Stimulated activated CD4-positive, alpha-beta T cell treated with anti-CD3 and anti-CD28 coated beads, Interleukin-12 subunit alpha, Interleukin-12 subunit beta, amount 100 ng/mL, for 24 hours (primary cell): Measurements from ENCODE around the gene MELK.

ENCODE experiments used
- DNase-seq, 2 experiments: peaks; one replicate each; pipeline ENCODE4 v3.0.0-alpha.2; 2020; ENCODE audit warnings: low read depth in 2 of 2

Gene MELK

DNA sequence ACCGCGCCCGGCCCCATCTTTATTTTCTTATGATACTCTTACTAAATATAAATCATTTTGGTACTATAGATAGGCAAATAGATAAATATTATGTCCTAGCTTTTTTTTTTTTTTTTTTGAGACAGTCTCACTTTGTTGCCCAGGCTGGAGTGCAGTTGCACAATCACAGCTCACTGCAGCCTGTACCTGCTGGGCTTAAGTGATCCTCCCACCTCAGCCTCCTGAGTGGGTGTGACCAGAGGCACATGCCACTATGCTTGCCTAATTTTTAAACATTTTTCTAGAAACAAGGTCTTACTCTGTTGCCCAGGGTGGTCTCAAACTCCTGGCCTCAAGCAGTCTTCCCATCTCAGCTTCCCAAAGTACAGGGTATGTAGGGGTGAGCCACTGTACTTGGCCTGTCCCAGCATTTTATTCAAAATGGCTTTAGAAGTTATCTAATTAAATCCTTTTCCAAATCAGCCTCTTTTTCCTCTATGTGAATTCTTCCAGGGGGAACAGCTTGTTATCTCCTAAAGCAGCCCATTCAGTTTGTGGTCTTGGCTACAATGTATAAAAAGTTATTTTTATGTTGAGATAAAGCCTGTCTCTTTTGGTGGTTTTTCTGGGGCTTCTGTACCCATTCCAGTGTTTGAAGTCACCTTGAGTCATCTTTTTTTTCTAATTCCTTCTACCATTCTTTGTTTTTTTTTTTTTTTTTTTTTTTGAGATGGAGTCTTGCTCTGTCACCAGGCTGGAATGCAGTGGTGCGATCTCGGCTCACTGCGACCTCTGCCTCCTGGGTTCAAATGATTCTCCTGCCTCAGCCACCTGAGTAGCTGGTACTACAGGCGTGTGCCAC is 12.1 kb downstream of the MELK start:
- DNase-seq = no peak

DNA sequence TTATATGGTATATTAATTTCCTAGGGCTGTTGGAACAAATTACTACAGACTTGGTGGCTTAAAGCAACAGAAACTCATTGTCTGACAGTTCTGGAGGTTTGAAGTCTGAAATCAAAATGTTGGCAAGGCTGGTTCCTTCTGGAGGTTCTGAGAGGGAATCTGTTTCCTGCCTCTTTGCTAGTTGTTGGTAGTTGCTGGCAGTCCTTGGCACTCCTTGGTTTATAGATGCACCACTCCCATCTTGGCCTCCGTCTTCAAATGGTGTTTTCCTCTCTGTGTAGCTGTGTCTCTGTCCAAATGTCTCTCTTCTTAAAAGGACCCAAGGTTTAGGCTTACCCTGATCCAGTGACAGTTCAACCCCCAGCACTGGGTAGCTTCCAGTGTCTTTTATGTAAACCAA is 17.5 kb downstream of the MELK start:
- DNase-seq = no peak

DNA sequence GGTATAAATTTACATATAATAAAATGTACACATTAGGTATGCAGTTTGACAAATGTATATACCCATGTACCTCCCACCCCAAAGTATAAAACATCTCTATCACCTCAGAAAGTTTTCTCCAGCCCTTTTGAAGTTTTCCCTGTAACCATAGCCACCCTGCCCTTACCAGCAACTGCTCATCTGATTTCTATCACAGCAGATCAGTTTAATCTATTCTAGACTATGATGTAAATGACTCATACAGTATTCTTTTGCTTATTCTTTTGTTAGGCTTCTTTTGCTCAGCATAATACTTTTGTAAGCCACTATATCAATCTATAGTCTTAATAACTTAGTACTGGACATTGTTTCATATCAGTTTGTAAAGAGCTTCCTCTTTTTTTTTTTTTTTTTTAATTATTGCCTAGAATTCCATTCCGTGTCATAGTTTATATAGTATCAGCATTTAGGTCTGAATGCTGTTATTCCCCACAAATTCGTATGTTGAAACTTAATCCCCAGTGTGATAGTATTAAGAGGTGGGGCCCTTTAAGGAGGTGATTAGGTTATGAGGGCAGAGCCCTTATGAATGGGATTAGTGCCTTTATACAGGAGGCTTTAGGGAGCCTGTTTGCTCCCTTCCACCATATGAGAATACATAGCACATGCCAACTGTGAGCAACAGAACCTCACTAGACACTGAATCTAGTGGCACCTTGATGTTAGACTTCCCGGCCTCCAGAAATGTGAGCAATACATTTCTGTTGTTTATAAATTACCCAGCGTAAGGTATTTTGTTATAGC is 20.3 kb downstream of the MELK start:
- no peak for DNase-seq

DNA sequence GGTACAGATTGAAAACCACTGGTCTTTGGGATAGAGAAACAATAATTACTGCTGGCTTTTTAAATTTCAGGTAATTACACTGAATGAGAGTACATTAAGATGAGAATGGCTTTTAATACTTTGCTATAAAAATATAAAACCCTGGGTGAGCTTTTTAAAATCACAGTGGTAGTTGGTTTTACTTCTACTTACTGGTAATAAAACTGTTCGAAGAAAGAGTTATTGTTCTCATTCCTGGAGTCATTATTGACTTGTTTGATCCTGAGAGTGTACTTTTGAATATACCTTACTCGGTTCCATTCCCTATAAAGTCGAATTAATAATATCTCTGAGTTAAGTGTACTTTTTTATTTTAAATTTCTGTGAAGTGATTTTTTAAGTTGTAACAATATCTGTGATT is 21.5 kb downstream of the MELK start:
- DNase-seq = no peak

DNA sequence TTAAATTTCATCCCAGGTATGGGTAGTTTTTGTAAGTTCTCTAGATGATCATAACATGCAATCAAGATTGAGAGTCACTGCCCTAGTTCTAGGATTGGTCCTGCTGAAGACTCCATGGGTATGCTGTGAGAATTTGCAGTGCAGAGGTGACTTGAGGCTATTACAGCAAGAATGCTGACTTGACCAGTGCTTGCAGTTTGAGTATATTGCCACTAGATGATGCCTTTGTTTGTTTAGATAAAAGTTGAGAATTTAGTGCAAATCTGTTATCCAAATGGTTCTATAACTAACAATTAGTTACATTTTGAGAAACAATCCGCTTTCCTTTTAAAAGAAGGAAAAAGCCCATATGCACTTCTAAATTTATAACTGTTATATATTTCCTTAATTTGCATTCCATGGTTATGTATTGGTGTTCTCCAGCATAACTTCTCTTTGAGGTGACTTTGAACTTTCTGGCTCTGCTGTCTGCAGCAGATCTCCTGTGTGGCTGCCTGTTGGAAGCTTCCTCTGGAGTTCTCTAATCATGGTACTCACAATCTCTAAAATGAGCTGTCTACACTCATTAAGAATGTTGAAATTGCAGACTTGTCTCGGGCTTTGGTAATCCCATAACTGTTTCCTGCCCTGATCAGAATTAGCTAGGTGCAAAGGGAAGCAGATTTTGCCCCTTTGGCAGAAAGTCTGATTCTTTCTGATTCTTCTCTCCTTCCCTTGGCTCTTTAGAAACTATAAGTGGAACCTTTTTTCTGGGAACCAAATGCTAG is 24.9 kb downstream of the MELK start:
- DNase-seq = no peak

DNA sequence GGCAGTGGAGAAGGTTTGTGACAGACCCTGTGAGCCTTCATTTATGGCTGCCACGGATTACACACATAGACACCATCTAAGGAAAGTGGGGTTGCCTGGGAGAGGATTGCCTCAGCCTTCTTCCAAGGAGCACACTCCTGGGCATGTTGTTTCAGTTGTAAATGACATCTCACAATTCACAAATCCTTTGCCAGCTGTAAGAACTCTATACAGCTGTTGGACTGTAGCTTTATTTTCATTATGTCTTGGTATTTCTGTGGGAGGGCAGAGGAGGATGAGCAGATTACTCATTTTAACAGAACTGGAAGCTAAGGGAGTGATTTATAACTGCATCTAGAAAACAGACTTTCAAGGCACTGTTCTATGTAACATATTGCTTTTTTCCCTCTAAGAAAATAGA is 25.6 kb downstream of the MELK start:
- no peak for DNase-seq

DNA sequence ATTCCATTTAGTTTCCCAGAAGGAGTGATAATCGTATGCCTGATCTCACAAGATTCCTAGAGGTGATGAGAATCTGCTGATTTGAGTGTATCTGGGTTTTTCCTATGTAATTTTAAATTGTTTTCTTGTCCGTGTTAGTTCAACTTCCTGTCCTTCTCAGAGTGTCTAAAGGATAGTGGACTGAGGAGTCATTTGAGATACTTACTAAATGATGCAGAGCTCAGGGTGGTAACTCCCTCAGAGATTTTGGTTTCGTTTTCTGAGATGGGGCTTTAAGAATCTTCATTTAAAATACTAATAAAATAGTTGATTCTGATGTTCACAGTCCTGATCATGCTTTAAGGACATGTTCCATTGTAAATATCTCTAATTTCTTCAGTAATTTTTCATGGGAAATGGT is 30.3 kb downstream of the MELK start:
- DNase-seq = no peak

DNA sequence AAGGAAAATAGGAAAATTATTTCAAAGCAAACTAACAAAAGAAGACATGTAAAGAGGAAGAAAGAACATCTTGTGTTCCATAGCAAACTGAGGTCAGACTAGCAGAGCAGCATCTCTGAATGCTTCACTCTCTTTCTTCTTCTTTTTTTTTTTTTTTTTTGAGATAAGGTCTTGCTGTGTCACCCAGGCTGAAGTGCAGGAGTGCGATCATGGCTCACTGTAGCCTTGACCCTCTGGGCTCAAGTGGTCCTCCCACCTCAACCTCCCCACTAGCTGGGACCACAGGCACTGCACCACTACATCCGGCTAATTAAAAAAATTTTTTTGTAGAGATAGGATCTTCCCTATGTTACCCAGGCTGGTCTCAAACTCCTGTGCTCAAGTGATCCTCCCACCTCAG is 36.6 kb downstream of the MELK start:
- DNase-seq = no peak

DNA sequence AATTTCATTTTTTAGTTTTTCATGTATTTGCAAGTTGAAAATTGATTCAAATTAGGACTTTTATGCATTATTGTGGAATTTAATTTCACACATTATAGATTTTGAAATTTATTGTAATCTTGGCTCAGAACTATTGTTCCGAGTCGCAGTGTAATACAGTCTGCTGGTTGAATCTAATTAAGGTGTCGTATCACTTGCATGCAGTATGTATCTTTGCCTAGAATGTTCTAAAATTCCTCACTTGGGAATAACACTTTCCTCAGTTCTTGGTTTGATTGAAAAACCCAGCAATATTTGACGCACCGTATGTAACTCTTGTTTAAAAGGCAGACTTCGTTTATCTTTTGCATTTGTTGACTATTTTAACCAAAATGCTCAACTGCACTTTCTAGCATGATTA is 49.4 kb downstream of the MELK start:
- DNase-seq = no peak

DNA sequence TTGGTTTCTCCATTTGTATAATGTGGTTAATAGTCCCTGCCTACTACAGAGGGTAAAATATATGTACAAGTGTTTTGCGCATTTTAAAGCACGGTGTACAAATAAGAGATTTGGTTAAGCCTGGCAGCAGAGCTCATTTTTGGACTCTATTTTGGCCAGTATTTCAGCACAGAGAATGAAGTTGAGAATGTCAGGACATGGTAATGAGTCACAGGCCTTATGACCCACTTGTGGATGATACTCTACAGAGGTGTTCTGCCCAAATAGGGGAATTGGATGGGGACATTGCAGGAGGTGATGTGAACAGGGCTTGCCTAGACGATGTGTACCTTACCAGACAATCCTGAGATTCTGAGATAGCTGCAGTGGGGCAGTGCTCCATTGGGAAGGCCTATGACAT is 50.6 kb downstream of the MELK start:
- DNase-seq = no peak

DNA sequence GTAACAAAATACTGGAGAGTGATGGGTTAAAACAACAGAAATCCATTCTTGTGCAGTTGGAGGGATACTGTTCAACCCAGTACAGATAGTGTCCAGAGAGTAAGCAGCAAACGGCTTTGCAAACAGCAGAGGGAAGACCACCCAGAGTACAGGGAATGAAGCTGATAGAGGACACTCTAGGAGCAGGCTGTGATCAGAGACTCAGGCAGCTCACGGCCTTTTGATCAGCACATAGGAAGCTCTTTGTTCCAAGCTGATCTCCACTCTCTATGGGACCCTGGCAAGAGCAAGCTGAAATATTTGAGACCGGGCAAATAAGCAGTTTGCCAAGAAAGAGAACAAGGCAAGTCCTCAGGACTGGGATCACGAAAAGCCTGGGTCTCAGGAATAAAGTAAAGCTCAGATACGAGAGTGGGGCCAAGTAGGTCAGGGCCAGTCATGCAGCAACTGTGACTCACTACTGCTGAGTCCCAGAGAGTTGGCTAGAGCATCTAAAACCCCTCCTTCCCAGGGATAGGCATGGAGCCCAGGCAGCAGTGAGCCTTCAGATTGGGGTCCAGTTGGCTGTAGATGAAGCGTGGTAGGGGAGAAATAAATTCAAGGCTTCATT is 52.4 kb downstream of the MELK start:
- DNase-seq = no peak

DNA sequence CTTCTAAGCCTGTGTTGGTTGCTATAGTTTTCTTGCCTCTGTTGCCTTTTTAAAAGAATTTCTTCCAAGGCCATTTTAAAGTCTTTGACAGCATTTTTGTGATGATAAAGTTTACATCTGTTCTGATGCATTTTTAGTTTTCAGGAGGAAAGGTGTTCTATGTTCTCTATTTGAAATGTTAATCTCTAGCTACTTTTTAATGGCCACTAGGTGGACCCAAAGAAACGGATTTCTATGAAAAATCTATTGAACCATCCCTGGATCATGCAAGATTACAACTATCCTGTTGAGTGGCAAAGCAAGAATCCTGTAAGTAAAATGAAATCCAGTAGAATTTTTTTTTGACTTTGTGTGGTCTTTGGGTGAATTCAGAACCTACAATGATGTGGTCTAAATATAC is 60.2 kb downstream of the MELK start:
- no peak for DNase-seq

DNA sequence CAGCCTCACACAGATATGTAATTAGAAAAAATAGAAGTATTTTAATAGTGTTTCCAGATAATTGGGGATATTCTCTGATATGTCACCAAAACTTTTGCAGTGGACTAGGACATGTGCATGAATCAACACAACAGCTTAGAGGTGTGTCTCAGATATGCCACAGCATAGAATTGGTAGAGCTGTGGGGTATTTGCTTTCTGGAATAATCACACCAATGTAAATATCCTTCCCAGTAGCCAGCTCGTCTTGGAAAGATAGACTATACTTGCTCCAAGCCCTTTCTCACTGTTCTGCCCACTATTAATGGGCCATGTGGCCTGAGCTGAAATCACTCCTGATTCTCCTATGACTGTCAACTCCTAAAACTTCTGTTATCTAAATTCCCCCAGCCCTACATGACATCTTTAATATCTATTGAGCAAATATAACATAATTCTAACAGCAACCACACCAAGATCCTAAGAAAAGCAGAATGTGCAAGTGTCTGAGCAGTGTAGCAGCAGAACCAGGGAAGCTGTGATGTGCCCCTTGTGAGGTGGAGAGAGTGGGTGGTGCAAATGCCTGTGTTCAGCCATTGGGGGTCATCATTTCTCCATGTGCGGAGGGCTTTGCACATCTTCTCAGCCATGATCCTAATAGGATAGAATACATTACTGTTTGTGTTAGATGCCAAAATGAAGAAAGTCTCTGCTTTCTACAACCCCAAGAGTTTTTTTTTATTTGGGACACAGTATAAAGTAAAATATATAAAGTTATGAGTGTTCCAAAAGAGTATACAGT is 65.0 kb downstream of the MELK start:
- no peak for DNase-seq

DNA sequence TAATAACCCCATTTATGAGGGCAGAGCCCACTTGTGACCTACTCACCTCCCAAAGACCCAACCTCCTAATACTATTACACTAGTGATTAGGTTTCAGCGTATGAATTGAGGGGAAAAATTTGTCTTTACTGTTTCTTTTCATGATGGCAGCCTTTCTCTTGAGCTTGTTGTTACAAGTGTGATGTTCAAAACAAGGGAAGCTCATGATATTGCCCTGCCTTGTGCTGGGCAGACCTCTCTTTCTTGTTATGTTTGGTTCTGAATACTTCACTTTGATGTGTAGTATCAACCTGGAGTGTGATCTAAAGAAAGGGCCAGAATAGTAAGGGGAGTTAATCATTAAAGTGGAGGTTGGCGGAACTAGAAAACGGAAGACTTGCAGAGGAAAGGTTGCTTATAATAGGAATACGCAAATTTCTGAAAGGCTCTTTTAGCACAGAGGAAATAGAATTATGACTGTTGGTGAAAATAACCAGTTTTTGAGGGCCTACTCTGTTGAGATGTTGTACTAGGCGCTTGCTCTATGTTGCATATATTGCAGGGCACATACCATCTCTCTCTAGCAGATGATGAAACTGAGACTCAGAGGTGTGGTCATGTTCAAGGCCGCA is 68.2 kb downstream of the MELK start:
- DNase-seq = no peak

DNA sequence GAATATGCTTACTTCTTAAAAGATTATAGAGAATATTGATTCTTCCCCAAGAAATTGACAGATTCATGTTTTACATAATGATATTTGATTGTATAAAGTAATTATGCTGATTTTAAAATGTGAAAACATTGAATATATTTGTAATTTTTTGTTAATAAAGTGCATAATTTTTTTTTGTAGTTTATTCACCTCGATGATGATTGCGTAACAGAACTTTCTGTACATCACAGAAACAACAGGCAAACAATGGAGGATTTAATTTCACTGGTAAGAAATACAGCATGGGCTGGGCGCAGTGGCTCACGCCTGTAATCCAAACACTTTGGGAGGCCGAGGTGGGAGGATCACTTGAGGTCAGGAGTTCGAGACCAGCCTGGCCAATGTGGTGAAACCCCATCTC is 70.1 kb downstream of the MELK start:
- DNase-seq = no peak

DNA sequence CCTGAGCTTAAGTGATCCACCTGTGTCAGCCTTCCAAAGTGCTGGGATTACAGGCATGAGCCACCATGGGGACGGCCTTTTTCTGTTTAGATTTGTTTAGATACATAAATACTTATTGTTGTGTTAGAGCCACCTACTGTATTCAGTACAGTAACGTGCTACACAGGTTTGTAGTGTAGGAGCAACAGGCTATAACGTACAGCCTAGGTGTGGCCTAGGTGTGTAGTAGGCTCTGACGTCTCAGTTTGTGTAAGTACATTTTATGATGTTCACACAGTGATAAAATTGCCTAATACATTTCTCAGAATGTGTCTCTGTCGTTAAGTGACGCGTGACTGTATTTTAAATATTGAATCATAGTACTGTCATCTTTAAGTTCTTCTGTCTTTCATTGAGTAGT is 84.1 kb downstream of the MELK start:
- DNase-seq = no peak

DNA sequence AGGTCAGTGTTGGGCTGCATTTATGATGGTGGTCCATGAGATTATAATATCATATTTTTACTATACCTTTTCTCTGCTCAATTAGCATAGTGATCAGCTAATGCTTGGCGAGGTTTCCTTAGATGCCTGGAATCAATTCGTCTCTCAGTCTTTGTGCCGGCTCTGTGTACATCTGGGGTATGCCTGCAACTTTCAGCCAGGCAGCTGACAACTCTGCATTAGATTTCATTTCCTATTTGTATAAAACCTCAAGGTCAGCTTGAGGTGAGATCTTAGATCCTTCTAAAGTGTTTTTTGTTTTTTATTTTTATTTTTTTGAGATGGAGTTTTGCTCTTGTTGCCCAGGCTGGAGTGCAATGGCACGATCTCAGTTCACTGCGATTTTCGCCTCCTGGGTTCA is 86.8 kb downstream of the MELK start:
- no peak for DNase-seq

DNA sequence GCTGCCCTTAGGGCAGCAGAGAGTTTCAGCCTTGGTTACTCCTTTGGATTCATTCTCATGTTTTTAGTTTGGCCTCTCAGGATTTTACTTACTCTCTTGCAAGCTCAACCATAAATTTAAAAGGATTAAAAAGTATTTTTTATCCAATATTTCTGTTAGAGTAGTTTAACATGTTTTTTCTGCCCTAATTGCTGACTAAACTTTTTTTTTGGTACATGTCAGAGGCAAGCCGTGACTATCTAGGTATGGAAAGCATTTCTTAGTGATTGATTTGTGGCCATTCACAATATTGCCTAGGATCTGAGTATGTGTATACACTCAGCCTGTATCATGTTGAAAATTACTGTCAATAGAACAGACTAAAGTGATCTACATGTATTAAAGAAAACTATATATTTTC is 92.1 kb downstream of the MELK start:
- DNase-seq = no peak

DNA sequence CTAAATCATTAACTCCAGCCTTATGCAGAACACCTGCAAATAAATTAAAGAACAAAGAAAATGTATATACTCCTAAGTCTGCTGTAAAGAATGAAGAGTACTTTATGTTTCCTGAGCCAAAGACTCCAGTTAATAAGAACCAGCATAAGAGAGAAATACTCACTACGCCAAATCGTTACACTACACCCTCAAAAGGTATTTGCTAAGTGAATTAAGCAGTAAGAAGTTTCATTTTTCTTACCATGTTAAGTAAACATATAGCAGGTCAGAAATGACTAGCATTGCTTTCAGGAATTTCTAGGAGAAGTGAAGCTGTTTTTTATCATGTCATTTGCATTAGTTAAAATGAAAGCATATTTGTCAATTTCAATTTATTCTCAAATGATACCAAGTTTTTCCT is 92.7 kb downstream of the MELK start:
- DNase-seq = no peak

DNA sequence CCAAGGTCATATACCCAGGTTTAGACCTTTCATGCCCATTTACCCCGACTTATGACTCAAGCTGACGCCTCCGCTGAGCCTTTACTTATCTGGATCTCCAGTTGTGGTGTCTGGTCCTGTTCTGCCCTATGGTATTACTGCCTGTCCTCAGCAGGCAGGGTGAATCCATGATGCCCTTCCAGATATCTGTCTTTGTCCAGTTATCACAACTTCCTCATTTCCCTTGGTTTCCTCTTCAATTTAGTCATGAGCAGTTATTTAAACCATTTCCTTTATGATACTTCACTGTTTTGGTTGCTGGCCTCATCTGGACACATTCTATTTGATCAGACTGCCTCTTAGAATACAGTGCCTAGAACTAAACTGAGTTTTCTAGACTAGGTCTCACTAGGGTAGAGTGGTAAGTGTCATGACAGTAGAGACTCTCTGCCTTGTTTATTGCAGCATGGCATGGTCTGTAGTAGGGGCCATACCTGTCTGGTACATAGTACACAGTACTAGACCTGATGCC is 93.3 kb downstream of the MELK start:
- DNase-seq = no peak

DNA sequence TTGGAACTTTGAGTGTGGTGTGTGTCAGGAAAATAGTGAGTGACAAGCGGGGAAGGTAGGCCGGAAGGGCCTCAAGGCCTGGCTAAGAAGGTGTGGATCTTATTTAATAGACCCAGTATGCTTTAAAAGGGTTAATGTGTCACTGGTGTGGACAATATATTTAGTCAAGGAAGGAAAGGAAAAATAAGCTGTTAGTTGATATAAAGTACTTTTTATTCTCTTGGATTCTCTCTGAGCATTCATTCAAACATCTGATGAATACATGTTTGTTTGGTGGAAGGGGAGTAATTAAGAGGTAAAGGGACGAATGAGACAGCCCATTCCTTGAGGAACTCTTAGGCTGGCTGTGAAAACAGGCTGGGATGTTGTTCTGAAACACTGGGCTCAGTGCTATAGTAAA is 98.9 kb downstream of the MELK start:
- no peak for DNase-seq
